NT2/D1 (cell line): ENCODE results near the gene CRADD.
"Not testable (repeated sequence)": the region's sequence is repeated elsewhere in the genome, so short reads cannot be mapped to it uniquely, and the experiment has no call there.

Experiments
- DNase-seq: peaks from one replicate; pipeline ENCODE4 v3.0.0-alpha.2; 2011; ENCODE audit warnings: low read depth, low spot score
- H3K27me3 ChIP-seq: 2 replicates; pipeline ENCODE4 v1.6.0; 2011; ENCODE audit warnings: mild to moderate bottlenecking; ENCODE audit not compliant: insufficient read length, insufficient read depth
- H3K36me3 ChIP-seq: 2 replicates; pipeline ENCODE4 v1.6.1; 2011; ENCODE audit warnings: mild to moderate bottlenecking, low read length, mixed read lengths; ENCODE audit not compliant: insufficient read depth, insufficient read length
- H3K4me1 ChIP-seq: 2 replicates; pipeline ENCODE4 v1.5.1; 2011; ENCODE audit not compliant: insufficient read depth, insufficient read length
- H3K4me3 ChIP-seq: 2 replicates; pipeline ENCODE4 v1.5.1; 2011; ENCODE audit warnings: low read depth; ENCODE audit not compliant: insufficient read length
- H3K9ac ChIP-seq: 2 replicates; pipeline ENCODE4 v1.6.0; 2011; ENCODE audit warnings: low read depth; ENCODE audit not compliant: insufficient read length
- H3K9me3 ChIP-seq: 2 replicates; pipeline ENCODE4 v1.5.1; 2011; ENCODE audit warnings: mild to moderate bottlenecking, low read length; ENCODE audit not compliant: insufficient read depth
- SUZ12 ChIP-seq: IDR thresholded peaks from 2 replicates; pipeline ENCODE4 v1.6.1; 2011; ENCODE audit not compliant: insufficient read length, insufficient read depth; ENCODE audit errors: extremely low read depth
- YY1 ChIP-seq: IDR thresholded peaks from 2 replicates; pipeline ENCODE4 v1.6.1; 2011; ENCODE audit not compliant: insufficient read length, insufficient read depth
- ZNF274 ChIP-seq: IDR thresholded peaks from 2 replicates; pipeline ENCODE4 v1.6.1; 2011; ENCODE audit warnings: mild to moderate bottlenecking, low read depth, low read length

Gene CRADD

GRCh38 chr12:93772003-93772700, 95.0 kb downstream of the CRADD start:
- H3K9me3 ChIP-seq: no peaks in the 10 kb centered on the region
- no peaks in the 10 kb centered on the region for H3K4me1 ChIP-seq
- no peak for DNase-seq
- H3K9ac ChIP-seq: no peak overlapping the region
- TF ChIP-seq SUZ12 (no peak), YY1 (no peak), ZNF274 (no peak)
- no peak overlapping the region for H3K4me3 ChIP-seq
- H3K27me3 ChIP-seq: no peaks in the 10 kb centered on the region
- H3K36me3 ChIP-seq: no peaks in the 10 kb centered on the region

- Histone ChIP-seq H3K9ac (no peak overlapping the region), H3K36me3 (no peaks in the 10 kb centered on the region), H3K4me1 (no peaks in the 10 kb centered on the region), H3K9me3 (no peaks in the 10 kb centered on the region), H3K27me3 (no peaks in the 10 kb centered on the region), H3K4me3 (no peak overlapping the region)
- TF ChIP-seq SUZ12: no peak
- no peak for TF ChIP-seq ZNF274
- TF ChIP-seq YY1: no peak
- no peak for DNase-seq
These were observed 96.1 kb downstream of the CRADD start for GRCh38 chr12:93773122-93773871.

GRCh38 chr12:93776581-93777018, 99.4 kb downstream of the CRADD start:
- H3K36me3 ChIP-seq: no peaks in the 10 kb centered on the region
- no peak for DNase-seq

GRCh38 chr12:93777254-93777653, 100.1 kb downstream of the CRADD start:
- TF ChIP-seq YY1 (no peak), SUZ12 (no peak), ZNF274 (no peak)
- no peak for DNase-seq
- Histone ChIP-seq H3K27me3 (no peaks in the 10 kb centered on the region), H3K9ac (no peak overlapping the region), H3K36me3 (no peaks in the 10 kb centered on the region), H3K4me3 (no peak overlapping the region), H3K4me1 (no peaks in the 10 kb centered on the region), H3K9me3 (no peaks in the 10 kb centered on the region)

More at GRCh38 chr12:93776581-93777018, 99.4 kb downstream of the CRADD start:
- Histone ChIP-seq H3K27me3 (no peaks in the 10 kb centered on the region), H3K9ac (no peak overlapping the region), H3K4me3 (no peak overlapping the region), H3K9me3 (no peaks in the 10 kb centered on the region), H3K4me1 (no peaks in the 10 kb centered on the region)
- no peak for TF ChIP-seq YY1
- no peak for TF ChIP-seq SUZ12
- TF ChIP-seq ZNF274: no peak

GRCh38 chr12:93778306-93778705, 101.1 kb downstream of the CRADD start:
- Histone ChIP-seq H3K9ac (no peak overlapping the region), H3K9me3 (no peaks in the 10 kb centered on the region), H3K4me3 (no peak overlapping the region), H3K27me3 (no peaks in the 10 kb centered on the region), H3K4me1 (no peaks in the 10 kb centered on the region), H3K36me3 (no peaks in the 10 kb centered on the region)
- TF ChIP-seq ZNF274: no peak
- TF ChIP-seq YY1: no peak
- no peak for DNase-seq

- TF ChIP-seq YY1 (no peak), ZNF274 (no peak), SUZ12 (no peak)
- Histone ChIP-seq H3K27me3 (no peaks in the 10 kb centered on the region), H3K36me3 (no peaks in the 10 kb centered on the region), H3K4me1 (peaks cover under 1% of the 10 kb centered on the region), H3K9me3 (no peaks in the 10 kb centered on the region), H3K9ac (no peak overlapping the region), H3K4me3 (no peak overlapping the region)
- DNase-seq: no peak
These were observed 101.6 kb downstream of the CRADD start for GRCh38 chr12:93778766-93779165.

- H3K36me3 ChIP-seq: no peaks in the 10 kb centered on the region
- no peaks in the 10 kb centered on the region for H3K9me3 ChIP-seq
- H3K4me3 ChIP-seq: no peak overlapping the region
- no peak for DNase-seq
- peaks cover 2% of the 10 kb centered on the region for H3K4me1 ChIP-seq
- TF ChIP-seq ZNF274 (no peak), SUZ12 (no peak), YY1 (no peak)
- H3K27me3 ChIP-seq: no peaks in the 10 kb centered on the region
- H3K9ac ChIP-seq: no peak overlapping the region
These were observed 103.0 kb downstream of the CRADD start for GRCh38 chr12:93780101-93780641.

GRCh38 chr12:93780886-93781285, 103.7 kb downstream of the CRADD start:
- H3K4me3 ChIP-seq, H3K4me1 ChIP-seq, H3K9me3 ChIP-seq, DNase-seq, H3K36me3 ChIP-seq, H3K9ac ChIP-seq, H3K27me3 ChIP-seq: not testable (repeated sequence)

GRCh38 chr12:93781961-93782360, 104.8 kb downstream of the CRADD start:
- not testable (repeated sequence) for H3K4me3 ChIP-seq, H3K27me3 ChIP-seq, DNase-seq, H3K9me3 ChIP-seq, H3K4me1 ChIP-seq, H3K36me3 ChIP-seq, H3K9ac ChIP-seq
